BLaER1 treated with 17β-estradiol and CSF1 and Interleukin-3, amounts not matched to agents 10 nM and 100 nM (cell line): ENCODE data around the gene CERKL.
"Not testable (repeated sequence)": the region's sequence is repeated elsewhere in the genome, so short reads cannot be mapped to it uniquely, and the experiment has no call there.

Source experiments
- H3K27ac ChIP-seq, 11 experiments: shearing (Covaris generic); formaldehyde crosslinking; 2 replicates each; pipeline ENCODE4 v1.8.1; 2022
- H3K27me3 ChIP-seq, 11 experiments: shearing (Covaris generic); formaldehyde crosslinking; 2 replicates each; pipeline ENCODE4 v1.8.1; 2022
- H3K36me3 ChIP-seq, 11 experiments: shearing (Covaris generic); formaldehyde crosslinking; 2 replicates each; pipeline ENCODE4 v1.8.1; 2022
- H3K4me1 ChIP-seq, 10 experiments: shearing (Covaris generic); formaldehyde crosslinking; 2 replicates each; pipeline ENCODE4 v1.8.1; 2022
- H3K4me2 ChIP-seq, 11 experiments: shearing (Covaris generic); formaldehyde crosslinking; 2 replicates each; pipeline ENCODE4 v1.8.1; 2022
- H3K4me3 ChIP-seq, 10 experiments: shearing (Covaris generic); formaldehyde crosslinking; 2 replicates each; pipeline ENCODE4 v1.8.1; 2022
- H3K9ac ChIP-seq, 11 experiments: shearing (Covaris generic); formaldehyde crosslinking; 2 replicates each; pipeline ENCODE4 v1.8.1; 2022
- H3K9me3 ChIP-seq, 11 experiments: shearing (Covaris generic); formaldehyde crosslinking; replicated peaks in 1 of 11; 2 replicates each; pipeline ENCODE4 v1.8.1; 2022
- H4K20me1 ChIP-seq, 11 experiments: shearing (Covaris generic); formaldehyde crosslinking; 2 replicates each; pipeline ENCODE4 v1.8.1; 2022
- Cebpa-rat ChIP-seq, 11 experiments: shearing (Covaris generic); IDR thresholded peaks; 2 replicates each; pipeline ENCODE4 v1.8.1; 2022

The CERKL gene

GRCh38 chr2:181656450-181657291 lies at the start of gene CERKL:
CERKL (minus strand) TSS chr2:181657105; CDS start chr2:181657006, 99 bp downstream.
- peaks cover 23 to 42% (median 33%) of the 10 kb centered on the region in 11 experiments for H3K27me3 ChIP-seq

GRCh38 chr2:181702519-181702918 lies 45.6 kb upstream of the CERKL start:
- H3K27me3 ChIP-seq, H3K27ac ChIP-seq, H4K20me1 ChIP-seq, H3K9ac ChIP-seq, H3K4me3 ChIP-seq, H3K4me2 ChIP-seq, H3K36me3 ChIP-seq: not testable (repeated sequence)
- Histone ChIP-seq H3K9me3 (peaks cover 17 to 26% (median 20%) of the 10 kb centered on the region in 11 experiments), H3K4me1 (peaks cover 7 to 16% (median 9%) of the 10 kb centered on the region in 10 experiments)

More at GRCh38 chr2:181656450-181657291, at the start of gene CERKL:
- H3K27ac ChIP-seq = no peak within 1 kb of the TSS
- peaks cover 5 to 19% (median 13%) of the 10 kb centered on the region in 11 experiments; a peak in 18 of 22 replicates for H3K9me3 ChIP-seq
- H3K4me3 ChIP-seq = peak within 1 kb of the TSS; percentile 3 to 65 (median 50); a peak in 19 of 20 replicates
- no peaks in the 10 kb centered on the region for H4K20me1 ChIP-seq
- peak within 1 kb of the TSS; percentile 50 to 79 (median 63) for H3K4me2 ChIP-seq
- H3K4me1 ChIP-seq = peaks cover 0 to 5% (median 0%) of the 10 kb centered on the region in 10 experiments; a peak in 3 of 20 replicates
- no peaks in the 10 kb centered on the region for H3K36me3 ChIP-seq
- H3K9ac ChIP-seq = peak within 1 kb of the TSS in 4 of 11 experiments; percentile 37 to 51 (median 42); a peak in 6 of 22 replicates
- no peak for TF ChIP-seq Cebpa-rat (IDR thresholded peaks at IDR 0.05)

GRCh38 chr2:181698223-181698622 lies 41.3 kb upstream of the CERKL start:
- Histone ChIP-seq H3K9ac (peak overlapping the region in 5 of 11 experiments; percentile 16 to 60 (median 53); a peak in 9 of 22 replicates), H3K27me3 (no peaks in the 10 kb centered on the region), H3K27ac (peak overlapping the region; percentile 8 to 86 (median 78); a peak in 20 of 22 replicates), H3K4me2 (peak overlapping the region; percentile 45 to 82 (median 68)), H3K4me3 (peak overlapping the region in 1 of 10 experiments; percentile 13; a peak in 1 of 20 replicates), H3K4me1 (peaks cover 10 to 36% (median 23%) of the 10 kb centered on the region in 10 experiments), H3K9me3 (peaks cover 10 to 19% (median 11%) of the 10 kb centered on the region in 11 experiments), H3K36me3 (0 out of 22 replicates have a peak, but pooled peaks cover 0 to 1% (median 0%) of the 10 kb centered on the region in 11 experiments), H4K20me1 (no peaks in the 10 kb centered on the region)
- TF ChIP-seq Cebpa-rat (IDR thresholded peaks at IDR 0.05) = no peak

- Histone ChIP-seq H4K20me1 (no peaks in the 10 kb centered on the region), H3K4me1 (peaks cover 10 to 36% (median 23%) of the 10 kb centered on the region in 10 experiments), H3K27ac (peak overlapping the region; percentile 22 to 86 (median 78); a peak in 20 of 22 replicates), H3K4me3 (peak overlapping the region in 1 of 10 experiments; percentile 13; a peak in 2 of 20 replicates), H3K9me3 (peaks cover 3 to 13% (median 5%) of the 10 kb centered on the region in 11 experiments), H3K4me2 (peak overlapping the region; percentile 45 to 82 (median 68)), H3K36me3 (no peaks in the 10 kb centered on the region), H3K27me3 (no peaks in the 10 kb centered on the region), H3K9ac (peak overlapping the region in 5 of 11 experiments; percentile 16 to 60 (median 53); a peak in 10 of 22 replicates)
- peak in 1 of 11 experiments; percentile 34; a peak in 2 of 22 replicates for TF ChIP-seq Cebpa-rat (IDR thresholded peaks at IDR 0.05)
Measured at GRCh38 chr2:181697571-181697970, 40.7 kb upstream of the CERKL start.

- no peaks in the 10 kb centered on the region for H4K20me1 ChIP-seq
Measured at GRCh38 chr2:181697126-181697525, 40.2 kb upstream of the CERKL start.

GRCh38 chr2:181694271-181694670 lies 37.4 kb upstream of the CERKL start:
- Histone ChIP-seq H4K20me1 (no peaks in the 10 kb centered on the region), H3K36me3 (no peaks in the 10 kb centered on the region), H3K4me2 (no peak overlapping the region), H3K4me3 (no peak overlapping the region), H3K9ac (no peak overlapping the region), H3K27me3 (no peaks in the 10 kb centered on the region), H3K4me1 (peaks cover 10 to 36% (median 23%) of the 10 kb centered on the region in 10 experiments), H3K9me3 (peaks cover 0 to 10% (median 0%) of the 10 kb centered on the region in 11 experiments; a peak in 1 of 22 replicates), H3K27ac (no peak overlapping the region)
- no peak for TF ChIP-seq Cebpa-rat (IDR thresholded peaks at IDR 0.05)

More at GRCh38 chr2:181697126-181697525, 40.2 kb upstream of the CERKL start:
- Histone ChIP-seq H3K4me2 (peak overlapping the region in 10 of 11 experiments; percentile 57 to 82 (median 72); a peak in 17 of 22 replicates), H3K4me3 (peak overlapping the region in 1 of 10 experiments; percentile 37; a peak in 1 of 20 replicates), H3K9ac (peak overlapping the region in 4 of 11 experiments; percentile 39 to 60 (median 52); a peak in 6 of 22 replicates), H3K27ac (peak overlapping the region in 9 of 11 experiments; percentile 22 to 86 (median 80); a peak in 17 of 22 replicates), H3K9me3 (peaks cover 0 to 10% (median under 1%) of the 10 kb centered on the region in 11 experiments; a peak in 6 of 22 replicates), H3K36me3 (no peaks in the 10 kb centered on the region), H3K27me3 (no peaks in the 10 kb centered on the region), H3K4me1 (peaks cover 10 to 36% (median 23%) of the 10 kb centered on the region in 10 experiments)
- peak in 2 of 11 experiments; percentile 28 to 44; a peak in 1 of 22 replicates for TF ChIP-seq Cebpa-rat (IDR thresholded peaks at IDR 0.05)

- TF ChIP-seq Cebpa-rat (IDR thresholded peaks at IDR 0.05) = no peak
Measured at GRCh38 chr2:181690860-181691259, 34.0 kb upstream of the CERKL start.

GRCh38 chr2:181686576-181687185 lies 29.8 kb upstream of the CERKL start:
- peak overlapping the region in 2 of 11 experiments; percentile 5 to 18; a peak in 1 of 22 replicates for H3K4me2 ChIP-seq
- H3K4me1 ChIP-seq = peaks cover 0 to 25% (median 11%) of the 10 kb centered on the region in 10 experiments; a peak in 11 of 20 replicates
- no peaks in the 10 kb centered on the region for H4K20me1 ChIP-seq
- no peak overlapping the region for H3K4me3 ChIP-seq
- peaks cover 14 to 34% (median 30%) of the 10 kb centered on the region in 11 experiments for H3K27me3 ChIP-seq
- peaks cover 18 to 35% (median 29%) of the 10 kb centered on the region in 11 experiments for H3K9me3 ChIP-seq
- H3K9ac ChIP-seq = no peak overlapping the region
- TF ChIP-seq Cebpa-rat (IDR thresholded peaks at IDR 0.05) = no peak
- H3K36me3 ChIP-seq = peaks cover 0 to 4% (median 0%) of the 10 kb centered on the region in 11 experiments; a peak in 1 of 22 replicates
- H3K27ac ChIP-seq = no peak overlapping the region

More at GRCh38 chr2:181690860-181691259, 34.0 kb upstream of the CERKL start:
- Histone ChIP-seq H3K9me3 (no peaks in the 10 kb centered on the region), H3K4me1 (peaks cover 0 to 14% (median 6%) of the 10 kb centered on the region in 10 experiments; a peak in 10 of 20 replicates), H3K27me3 (no peaks in the 10 kb centered on the region), H4K20me1 (no peaks in the 10 kb centered on the region), H3K4me2 (no peak overlapping the region), H3K4me3 (no peak overlapping the region), H3K36me3 (no peaks in the 10 kb centered on the region), H3K9ac (no peak overlapping the region), H3K27ac (no peak overlapping the region)
